GM12892 (cell line): ENCODE measurements around the gene RAP1GAP2.
"Not testable (repeated sequence)": the region's sequence is repeated elsewhere in the genome, so short reads cannot be mapped to it uniquely, and the experiment has no call there.

Experiments
- POLR2A ChIP-seq: IDR thresholded peaks from 2 replicates; pipeline ENCODE4 v1.6.1; 2011; ENCODE audit warnings: low read depth, low read length, control low read depth
- POLR2AphosphoS5 ChIP-seq: IDR thresholded peaks from 2 replicates; pipeline ENCODE4 v1.6.1; 2011; ENCODE audit warnings: low read depth, low read length, control low read depth
- TAF1 ChIP-seq: IDR thresholded peaks from 2 replicates; pipeline ENCODE4 v1.6.1; 2011; ENCODE audit warnings: low read depth, mild to moderate bottlenecking, control low read depth, low read length, borderline replicate concordance

DNA sequence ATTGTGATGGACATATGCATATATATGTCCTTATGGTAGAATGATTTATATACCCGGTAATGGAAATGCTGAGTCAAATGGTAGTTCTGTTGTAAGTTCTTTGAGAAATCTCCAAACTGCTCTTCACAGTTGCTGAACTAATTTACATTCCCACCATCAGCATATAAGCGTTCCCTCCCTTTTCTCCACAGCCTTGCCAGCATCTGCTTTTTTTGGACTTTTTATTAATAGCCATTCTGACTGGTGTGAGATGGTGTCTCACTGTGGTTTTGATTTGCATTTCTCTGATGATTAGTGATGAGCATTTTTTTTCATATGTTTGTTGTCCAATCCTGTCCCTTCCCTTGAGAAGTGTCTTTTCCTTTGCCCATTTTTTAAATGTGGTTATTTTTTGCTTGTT lies 258.6 kb downstream of the RAP1GAP2 start:
- TF ChIP-seq POLR2A, POLR2AphosphoS5, TAF1: not testable (repeated sequence)
